ENCODE results near the gene OLFML2B.

Gene OLFML2B

DNA sequence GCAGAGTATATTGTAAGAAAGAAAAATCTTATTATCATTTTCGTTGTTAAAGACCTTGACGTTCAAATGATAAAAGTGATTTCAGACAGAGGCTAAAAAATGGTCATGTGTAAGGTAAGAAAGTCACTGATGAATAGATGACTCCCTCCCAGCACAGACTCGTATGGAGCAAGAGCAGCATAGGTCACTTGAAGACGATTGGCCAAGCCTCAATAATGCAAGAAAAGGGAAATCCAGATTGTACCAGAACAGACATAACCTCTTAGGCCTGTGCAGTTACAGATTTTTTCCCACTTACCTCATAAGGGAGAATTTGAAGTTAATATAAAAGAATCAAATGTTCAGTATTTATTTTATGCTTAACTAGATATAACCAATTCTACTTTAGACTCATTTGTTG is 16.3 kb upstream of the OLFML2B start:
- no peak for TF ChIP-seq LEF1 (IDR thresholded peaks at IDR 0.05; ENCODE audit: borderline replicate concordance)
- no peak for TF ChIP-seq TARDBP (IDR thresholded peaks at IDR 0.05)
- no peak for TF ChIP-seq FOXA1 (IDR thresholded peaks at IDR 0.05)
- no peak for TF ChIP-seq HDGF (IDR thresholded peaks at IDR 0.05; ENCODE audit: borderline replicate concordance)
- TF ChIP-seq SUZ12 (IDR thresholded peaks at IDR 0.05) = no peak
- no peak for TF ChIP-seq FOXK2 (IDR thresholded peaks at IDR 0.05)
- no peak for TF ChIP-seq SP1 (IDR thresholded peaks at IDR 0.05)
- no peak for TF ChIP-seq BHLHE40 (IDR thresholded peaks at IDR 0.05; ENCODE audit: borderline replicate concordance)
- no peak for TF ChIP-seq CTBP1 (IDR thresholded peaks at IDR 0.05; ENCODE audit: borderline replicate concordance)
- no peak for TF ChIP-seq L3MBTL2 (conservative IDR thresholded peaks at IDR 0.05)
- ChIA-PET CTCF (interaction anchor here (1.5 kb wide), 1 partner anchor 247 kb away, joined by 5 read pairs; no protein-coding TSS in a partner anchor), POLR2A (no interaction called here)
- no peak for DNase-seq (ENCODE audit: extremely low spot score)

GRCh38 chr1:162038624-162039023 is 15.0 kb upstream of the OLFML2B start:
- ChIA-PET CTCF (interaction anchor here (1.0 to 2.3 kb wide), 2 partner anchors 220 to 246 kb away, joined by 4 to 62 read pairs; no protein-coding TSS in a partner anchor), POLR2A (no interaction called here)
- TF ChIP-seq BHLHE40 (IDR thresholded peaks at IDR 0.05; ENCODE audit: borderline replicate concordance) (no peak), ZNF384 (IDR thresholded peaks at IDR 0.05) (no peak), ELF4 (IDR thresholded peaks at IDR 0.05) (no peak), L3MBTL2 (conservative IDR thresholded peaks at IDR 0.05) (no peak), LEF1 (IDR thresholded peaks at IDR 0.05; ENCODE audit: borderline replicate concordance) (no peak), NFRKB (IDR thresholded peaks at IDR 0.05) (no peak), FOXM1 (IDR thresholded peaks at IDR 0.05; ENCODE audit: borderline replicate concordance) (no peak)
- DNase-seq (ENCODE audit: extremely low spot score) = no peak

DNA sequence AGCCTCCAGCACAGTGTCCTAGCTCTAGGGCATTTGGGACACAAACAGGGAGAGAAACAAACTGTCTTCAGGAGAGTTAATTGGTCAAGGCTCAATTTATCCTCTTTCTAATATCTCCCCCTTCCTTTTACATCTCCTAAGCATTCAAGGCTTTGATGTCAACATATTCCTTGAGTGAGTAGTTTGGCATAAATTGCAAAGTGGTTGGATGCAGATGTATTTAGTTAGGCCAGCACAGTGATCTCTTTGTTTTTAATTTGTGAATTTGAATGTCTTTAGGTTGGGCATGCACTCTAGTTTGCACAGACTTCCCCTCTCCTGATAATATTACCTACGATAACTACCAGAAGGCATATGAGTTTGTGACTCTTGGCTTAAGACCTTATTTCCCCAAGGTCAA is 12.5 kb upstream of the OLFML2B start:
- ChIA-PET CTCF (interaction anchor here (0.8 to 1.7 kb wide), 2 partner anchors 13 to 81 kb away, joined by 3 to 16 read pairs; no protein-coding TSS in a partner anchor), POLR2A (no interaction called here)
- TF ChIP-seq HDGF (IDR thresholded peaks at IDR 0.05; ENCODE audit: borderline replicate concordance) (no peak), BHLHE40 (IDR thresholded peaks at IDR 0.05; ENCODE audit: borderline replicate concordance) (no peak)
- no peak for DNase-seq (ENCODE audit: extremely low spot score)

GRCh38 chr1:162035241-162035640 is 11.6 kb upstream of the OLFML2B start:
- TF ChIP-seq NFRKB (IDR thresholded peaks at IDR 0.05) = no peak
- TF ChIP-seq SUZ12 (IDR thresholded peaks at IDR 0.05) = no peak
- no peak for TF ChIP-seq HDGF (IDR thresholded peaks at IDR 0.05; ENCODE audit: borderline replicate concordance)
- no peak for TF ChIP-seq L3MBTL2 (conservative IDR thresholded peaks at IDR 0.05)
- no peak for TF ChIP-seq ARNT (IDR thresholded peaks at IDR 0.05)
- no peak for TF ChIP-seq FOXA1 (IDR thresholded peaks at IDR 0.05)
- TF ChIP-seq ELF4 (IDR thresholded peaks at IDR 0.05) = no peak
- no peak for TF ChIP-seq LEF1 (IDR thresholded peaks at IDR 0.05; ENCODE audit: borderline replicate concordance)
- no peak for TF ChIP-seq SP1 (IDR thresholded peaks at IDR 0.05)
- no peak for TF ChIP-seq FOXM1 (IDR thresholded peaks at IDR 0.05; ENCODE audit: borderline replicate concordance)
- no peak for TF ChIP-seq FOXK2 (IDR thresholded peaks at IDR 0.05)
- TF ChIP-seq ZNF384 (IDR thresholded peaks at IDR 0.05) = no peak
- TF ChIP-seq TARDBP (IDR thresholded peaks at IDR 0.05) = no peak
- no peak for TF ChIP-seq CTBP1 (IDR thresholded peaks at IDR 0.05; ENCODE audit: borderline replicate concordance)
- no peak for TF ChIP-seq PKNOX1 (IDR thresholded peaks at IDR 0.05)
- no peak for TF ChIP-seq BHLHE40 (IDR thresholded peaks at IDR 0.05; ENCODE audit: borderline replicate concordance)
- ChIA-PET POLR2A (no interaction called here), CTCF (interaction anchor here (1.2 to 3.0 kb wide), 2 partner anchors 13 to 243 kb away, joined by 3 to 20 read pairs; no protein-coding TSS in a partner anchor)
- no peak for DNase-seq (ENCODE audit: extremely low spot score)

- POLR2A ChIA-PET = no interaction called here
- CTCF ChIA-PET = interaction anchor here (3.0 kb wide), 1 partner anchor 241 kb away, joined by 20 read pairs; no protein-coding TSS in a partner anchor
- TF ChIP-seq ARNT (IDR thresholded peaks at IDR 0.05) (no peak), NFRKB (IDR thresholded peaks at IDR 0.05) (no peak), ZNF384 (IDR thresholded peaks at IDR 0.05) (no peak), SP1 (IDR thresholded peaks at IDR 0.05) (no peak), FOXK2 (IDR thresholded peaks at IDR 0.05) (no peak), HDGF (IDR thresholded peaks at IDR 0.05; ENCODE audit: borderline replicate concordance) (no peak), LEF1 (IDR thresholded peaks at IDR 0.05; ENCODE audit: borderline replicate concordance) (no peak), SUZ12 (IDR thresholded peaks at IDR 0.05) (no peak)
- no peak for DNase-seq (ENCODE audit: extremely low spot score)
Observed at GRCh38 chr1:162033428-162033827, 9.8 kb upstream of the OLFML2B start.

DNA sequence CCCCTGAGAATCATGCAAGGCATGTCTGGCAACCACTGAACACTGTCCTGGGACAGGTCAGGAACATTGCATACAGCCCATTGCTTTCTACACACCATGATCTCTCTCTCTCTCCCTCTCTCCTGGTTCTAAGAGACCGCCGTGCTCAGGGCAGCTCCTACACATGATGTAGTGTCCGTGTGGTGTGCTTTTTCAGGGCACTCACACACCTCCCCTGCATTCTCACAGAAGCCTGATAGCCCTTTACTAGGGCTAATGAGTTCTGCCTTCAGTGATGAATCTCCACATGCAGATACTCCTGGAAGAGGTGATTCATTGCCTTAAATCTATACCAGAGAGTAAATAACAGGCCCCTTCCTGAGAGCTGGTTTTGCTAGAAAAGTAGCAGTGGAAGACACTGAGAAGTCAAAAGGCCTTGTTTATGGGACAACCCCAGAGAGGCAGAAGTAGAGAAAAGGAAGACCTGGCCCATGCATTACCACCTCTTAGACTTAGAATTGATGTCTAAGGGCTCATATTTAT is 7.2 kb upstream of the OLFML2B start:
- CTCF ChIA-PET = no interaction called here
- DNase-seq (ENCODE audit: extremely low spot score) = no peak
- POLR2A ChIA-PET = no interaction called here
- TF ChIP-seq ZNF384 (IDR thresholded peaks at IDR 0.05) (no peak), ELF4 (IDR thresholded peaks at IDR 0.05) (no peak), FOXK2 (IDR thresholded peaks at IDR 0.05) (no peak), L3MBTL2 (conservative IDR thresholded peaks at IDR 0.05) (no peak), ARNT (IDR thresholded peaks at IDR 0.05) (no peak), HDGF (IDR thresholded peaks at IDR 0.05; ENCODE audit: borderline replicate concordance) (no peak), FOXM1 (IDR thresholded peaks at IDR 0.05; ENCODE audit: borderline replicate concordance) (no peak), BHLHE40 (IDR thresholded peaks at IDR 0.05; ENCODE audit: borderline replicate concordance) (no peak), SP1 (IDR thresholded peaks at IDR 0.05) (no peak), CTBP1 (IDR thresholded peaks at IDR 0.05; ENCODE audit: borderline replicate concordance) (no peak), LEF1 (IDR thresholded peaks at IDR 0.05; ENCODE audit: borderline replicate concordance) (no peak)

- TF ChIP-seq TARDBP (IDR thresholded peaks at IDR 0.05) = no peak
Observed at GRCh38 chr1:162029157-162029556, 5.5 kb upstream of the OLFML2B start.

GRCh38 chr1:162028726-162029125 is 5.1 kb upstream of the OLFML2B start:
- DNase-seq (ENCODE audit: extremely low spot score) = no peak
- CTCF ChIA-PET = interaction anchor here (0.8 kb wide), 1 partner anchor 8 kb away, joined by 5 read pairs; no protein-coding TSS in a partner anchor

More at GRCh38 chr1:162029157-162029556, 5.5 kb upstream of the OLFML2B start:
- ChIA-PET POLR2A (no interaction called here), CTCF (no interaction called here)
- DNase-seq (ENCODE audit: extremely low spot score) = no peak

More at GRCh38 chr1:162028726-162029125, 5.1 kb upstream of the OLFML2B start:
- POLR2A ChIA-PET = no interaction called here
- TF ChIP-seq TARDBP (IDR thresholded peaks at IDR 0.05) (no peak), ARNT (IDR thresholded peaks at IDR 0.05) (no peak)

Measured in HEK293T (cell line).